SH-SY5Y (cell line): ENCODE measurements around the gene ENOX1.

ENCODE experiments used
- GATA2 ChIP-seq: IDR thresholded peaks from 2 replicates; pipeline ENCODE4 v1.6.1; 2011; ENCODE audit warnings: mild to moderate bottlenecking, low read depth, low read length
- GATA3 ChIP-seq: IDR thresholded peaks from 2 replicates; pipeline ENCODE4 v1.6.1; 2011; ENCODE audit warnings: low read depth, mild to moderate bottlenecking, low read length, moderate library complexity

- TF ChIP-seq GATA2 (no peak), GATA3 (no peak)
These were observed 27.9 kb downstream of the ENOX1 start for GRCh38 chr13:43758834-43759233.
